ENCODE measurements around the gene NSG1. TPM values are rescaled to one million over a fixed set of nuclear protein-coding genes. Genes with fewer than 3 reads are reported as not detected.

Gene NSG1
- total RNA-seq, 3 donors from 2014 or later (not counting 1 experiment from before 2014, with no cell fraction given), result 1.2 to 5.8 TPM; not detected in 1

DNA sequence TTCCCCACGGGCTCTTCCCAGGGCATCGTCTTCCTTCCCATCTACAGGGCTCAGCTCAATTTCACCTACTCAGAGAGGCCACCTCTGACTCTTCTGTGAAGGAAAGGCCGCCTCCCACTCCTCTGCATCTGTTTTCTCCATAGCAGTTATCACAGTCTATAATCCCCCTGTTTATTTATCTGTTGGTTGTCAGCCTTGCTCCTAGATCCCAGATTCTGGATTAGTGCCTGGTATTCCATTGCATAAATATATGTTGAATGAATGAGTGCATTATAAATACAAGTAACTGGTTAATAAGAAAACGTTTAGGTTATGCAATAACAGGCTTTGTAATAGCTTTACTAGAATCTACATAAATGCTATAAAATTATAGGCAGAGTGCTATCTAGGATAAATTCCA lies 52.9 kb downstream of the NSG1 start:
- 97% methylated on average over 3 of the region's 4 CpGs for WGBS (ENCODE audit: insufficient coverage)
- Histone ChIP-seq H3K36me3 (ENCODE audit: control insufficient read depth, insufficient read depth, low read length) (peaks cover 11% of the 10 kb centered on the region), H3K9me3 (ENCODE audit: control insufficient read depth, insufficient read depth, low read length) (no peaks in the 10 kb centered on the region), H3K27ac (ENCODE audit: low read length) (no peak overlapping the region), H3K27me3 (ENCODE audit: control insufficient read depth, insufficient read depth, low read length) (no peaks in the 10 kb centered on the region), H3K4me3 (ENCODE audit: low read length) (no peak overlapping the region), H3K4me1 (ENCODE audit: control insufficient read depth, insufficient read depth, low read length) (no peaks in the 10 kb centered on the region)
- DNase-seq, result no peak
- no peak overlapping the region for H3K4me3 Mint-ChIP-seq
- no peak overlapping the region for H3K27ac Mint-ChIP-seq
- intact Hi-C loops (cut with micrococcal nuclease), result no loop called here
- TF ChIP-seq, protein P1, sequence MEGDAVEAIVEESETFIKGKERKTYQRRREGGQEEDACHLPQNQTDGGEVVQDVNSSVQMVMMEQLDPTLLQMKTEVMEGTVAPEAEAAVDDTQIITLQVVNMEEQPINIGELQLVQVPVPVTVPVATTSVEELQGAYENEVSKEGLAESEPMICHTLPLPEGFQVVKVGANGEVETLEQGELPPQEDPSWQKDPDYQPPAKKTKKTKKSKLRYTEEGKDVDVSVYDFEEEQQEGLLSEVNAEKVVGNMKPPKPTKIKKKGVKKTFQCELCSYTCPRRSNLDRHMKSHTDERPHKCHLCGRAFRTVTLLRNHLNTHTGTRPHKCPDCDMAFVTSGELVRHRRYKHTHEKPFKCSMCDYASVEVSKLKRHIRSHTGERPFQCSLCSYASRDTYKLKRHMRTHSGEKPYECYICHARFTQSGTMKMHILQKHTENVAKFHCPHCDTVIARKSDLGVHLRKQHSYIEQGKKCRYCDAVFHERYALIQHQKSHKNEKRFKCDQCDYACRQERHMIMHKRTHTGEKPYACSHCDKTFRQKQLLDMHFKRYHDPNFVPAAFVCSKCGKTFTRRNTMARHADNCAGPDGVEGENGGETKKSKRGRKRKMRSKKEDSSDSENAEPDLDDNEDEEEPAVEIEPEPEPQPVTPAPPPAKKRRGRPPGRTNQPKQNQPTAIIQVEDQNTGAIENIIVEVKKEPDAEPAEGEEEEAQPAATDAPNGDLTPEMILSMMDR (IDR thresholded peaks at IDR 0.05), result no peak
- no peaks in the 10 kb centered on the region for H3K27me3 Mint-ChIP-seq (ENCODE audit: low read depth in 2 of 2)
- ATAC-seq, result no peak
- H3K36me3 Mint-ChIP-seq, result no peaks in the 10 kb centered on the region
- H3K4me1 Mint-ChIP-seq, result peaks cover 0 to 4% of the 10 kb centered on the region in 2 donors
- no peaks in the 10 kb centered on the region for H3K9me3 Mint-ChIP-seq

DNA sequence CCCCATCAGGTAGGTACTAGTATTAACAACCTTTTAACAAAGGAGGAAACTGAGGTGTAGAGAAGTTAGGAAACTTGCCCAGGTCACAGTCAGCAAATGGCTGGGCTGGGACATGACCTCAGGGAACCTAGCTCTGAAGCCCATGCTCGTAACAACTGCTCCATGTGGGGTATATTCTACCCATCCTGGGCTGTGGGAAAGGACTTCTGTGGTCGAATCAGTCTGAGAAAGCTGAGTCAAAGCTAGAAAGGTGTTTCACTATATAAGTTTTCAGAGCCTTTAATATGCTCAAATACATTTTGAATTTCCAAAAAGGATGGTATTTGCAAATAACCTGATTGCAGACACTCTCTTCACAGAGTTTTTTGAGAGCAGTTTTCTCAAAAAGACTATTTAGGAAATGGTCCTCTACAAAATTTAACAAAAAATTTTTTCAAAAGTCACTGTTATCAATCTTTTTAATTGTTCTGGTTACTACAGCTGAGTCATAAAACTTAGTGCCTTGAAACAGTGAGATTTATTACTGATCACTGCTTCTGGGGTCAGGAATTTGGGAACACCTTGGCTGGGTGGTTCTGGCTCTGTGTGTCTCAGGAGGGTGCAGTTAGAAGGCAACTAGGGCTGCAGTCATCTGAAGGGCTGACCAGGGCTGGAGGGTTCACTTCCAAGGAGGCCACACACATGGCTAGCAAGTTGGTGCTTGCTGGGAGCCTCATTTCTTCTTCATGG lies 53.6 kb downstream of the NSG1 start:
- TF ChIP-seq, protein P1 (IDR thresholded peaks at IDR 0.05), result no peak
- Mint-ChIP-seq H3K4me3 (no peak overlapping the region), H3K27ac (no peak overlapping the region), H3K27me3 (ENCODE audit: low read depth in 2 of 2) (no peaks in the 10 kb centered on the region), H3K9me3 (no peaks in the 10 kb centered on the region), H3K4me1 (peaks cover 0 to 4% of the 10 kb centered on the region in 2 donors), H3K36me3 (no peaks in the 10 kb centered on the region)
- Histone ChIP-seq H3K36me3 (ENCODE audit: control insufficient read depth, insufficient read depth, low read length) (peaks cover 11% of the 10 kb centered on the region), H3K9me3 (ENCODE audit: control insufficient read depth, insufficient read depth, low read length) (no peaks in the 10 kb centered on the region), H3K27me3 (ENCODE audit: control insufficient read depth, insufficient read depth, low read length) (no peaks in the 10 kb centered on the region), H3K4me1 (ENCODE audit: control insufficient read depth, insufficient read depth, low read length) (no peaks in the 10 kb centered on the region), H3K4me3 (ENCODE audit: low read length) (no peak overlapping the region), H3K27ac (ENCODE audit: low read length) (no peak overlapping the region)
- ATAC-seq (no peak), DNase-seq (no peak)
- WGBS (ENCODE audit: insufficient coverage), result 85% methylated on average over 2 of the region's 2 CpGs
- intact Hi-C loops (cut with micrococcal nuclease), result no loop called here

DNA sequence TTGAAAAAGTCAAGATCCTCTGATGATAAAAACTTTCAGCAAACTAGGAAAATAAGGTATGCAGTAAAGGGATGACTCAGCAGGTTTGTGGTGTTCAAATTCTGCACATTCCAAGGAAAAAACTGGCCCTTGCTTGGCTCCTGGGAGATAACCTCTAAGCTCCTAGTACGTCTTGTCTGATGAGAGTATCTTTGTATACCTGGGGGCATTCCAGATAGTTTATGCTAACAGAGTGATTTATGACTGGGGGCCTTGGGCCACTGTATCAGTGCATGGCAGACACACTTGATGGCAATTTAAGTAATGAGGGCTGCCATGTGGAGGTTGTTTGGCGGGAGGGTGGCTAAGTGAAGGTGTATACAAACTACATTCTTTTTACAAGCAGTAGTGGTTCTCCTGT lies 56.9 kb downstream of the NSG1 start:
- no peaks in the 10 kb centered on the region for H3K27me3 ChIP-seq (ENCODE audit: control insufficient read depth, insufficient read depth, low read length)
- H3K4me1 ChIP-seq (ENCODE audit: control insufficient read depth, insufficient read depth, low read length), result no peaks in the 10 kb centered on the region
- TF ChIP-seq, protein P1 (IDR thresholded peaks at IDR 0.05), result no peak
- Mint-ChIP-seq H3K4me1 (peaks cover 0 to 3% of the 10 kb centered on the region in 2 donors), H3K27ac (no peak overlapping the region), H3K9me3 (no peaks in the 10 kb centered on the region), H3K27me3 (ENCODE audit: low read depth in 2 of 2) (no peaks in the 10 kb centered on the region), H3K4me3 (no peak overlapping the region), H3K36me3 (no peaks in the 10 kb centered on the region)
- WGBS (ENCODE audit: insufficient coverage), result 94% methylated on average over 1 of the region's 2 CpGs
- no peak overlapping the region for H3K4me3 ChIP-seq (ENCODE audit: low read length)
- ATAC-seq (no peak), DNase-seq (no peak)
- no peaks in the 10 kb centered on the region for H3K9me3 ChIP-seq (ENCODE audit: control insufficient read depth, insufficient read depth, low read length)
- H3K36me3 ChIP-seq (ENCODE audit: control insufficient read depth, insufficient read depth, low read length), result no peaks in the 10 kb centered on the region
- intact Hi-C loops (cut with micrococcal nuclease), result no loop called here
- H3K27ac ChIP-seq (ENCODE audit: low read length), result no peak overlapping the region

DNA sequence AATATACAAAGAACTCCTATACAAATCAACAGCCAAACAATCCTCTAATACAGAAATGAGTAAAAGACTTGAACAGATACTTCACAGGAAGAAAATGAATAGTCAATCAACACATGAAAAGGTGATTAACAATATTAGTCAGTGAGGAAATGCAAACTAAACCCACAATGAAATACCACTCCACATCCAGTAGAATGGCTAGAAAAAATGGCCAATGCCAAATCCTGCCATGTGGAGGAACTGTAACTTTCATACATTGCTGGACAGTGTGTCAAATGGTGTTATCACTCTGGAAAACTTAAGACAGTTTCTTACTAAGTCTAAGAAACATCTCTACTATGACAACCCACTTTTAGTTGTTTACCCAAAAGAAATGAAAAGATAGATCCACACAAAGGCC lies 59.5 kb downstream of the NSG1 start:
- H3K27ac Mint-ChIP-seq, result no peak overlapping the region
- ATAC-seq, result no peak
- H3K27me3 Mint-ChIP-seq (ENCODE audit: low read depth in 2 of 2), result no peaks in the 10 kb centered on the region

More for the DNA sequence above, 59.5 kb downstream of the NSG1 start:
- Mint-ChIP-seq H3K4me1 (no peaks in the 10 kb centered on the region), H3K36me3 (peaks cover under 1% of the 10 kb centered on the region), H3K9me3 (no peaks in the 10 kb centered on the region), H3K4me3 (no peak overlapping the region)
- intact Hi-C loops (cut with micrococcal nuclease), result no loop called here
- no peak overlapping the region for H3K4me3 ChIP-seq (ENCODE audit: low read length)
- H3K9me3 ChIP-seq (ENCODE audit: control insufficient read depth, insufficient read depth, low read length), result no peaks in the 10 kb centered on the region
- no peaks in the 10 kb centered on the region for H3K36me3 ChIP-seq (ENCODE audit: control insufficient read depth, insufficient read depth, low read length)
- no peaks in the 10 kb centered on the region for H3K27me3 ChIP-seq (ENCODE audit: control insufficient read depth, insufficient read depth, low read length)
- no peak for DNase-seq
- no peak overlapping the region for H3K27ac ChIP-seq (ENCODE audit: low read length)
- no peaks in the 10 kb centered on the region for H3K4me1 ChIP-seq (ENCODE audit: control insufficient read depth, insufficient read depth, low read length)
- TF ChIP-seq, protein P1 (IDR thresholded peaks at IDR 0.05), result no peak
